ENCODE measurements around the gene MLKL. TPM values are rescaled to one million over a fixed set of nuclear protein-coding genes. Genes with fewer than 3 reads are reported as not detected.

Gene MLKL
- total and polyA plus RNA-seq, 2 of the 13 experiments (the other 11 are each of a cell fraction or from before 2014, with no cell fraction given), result 6.4 to 10.7 TPM

DNA sequence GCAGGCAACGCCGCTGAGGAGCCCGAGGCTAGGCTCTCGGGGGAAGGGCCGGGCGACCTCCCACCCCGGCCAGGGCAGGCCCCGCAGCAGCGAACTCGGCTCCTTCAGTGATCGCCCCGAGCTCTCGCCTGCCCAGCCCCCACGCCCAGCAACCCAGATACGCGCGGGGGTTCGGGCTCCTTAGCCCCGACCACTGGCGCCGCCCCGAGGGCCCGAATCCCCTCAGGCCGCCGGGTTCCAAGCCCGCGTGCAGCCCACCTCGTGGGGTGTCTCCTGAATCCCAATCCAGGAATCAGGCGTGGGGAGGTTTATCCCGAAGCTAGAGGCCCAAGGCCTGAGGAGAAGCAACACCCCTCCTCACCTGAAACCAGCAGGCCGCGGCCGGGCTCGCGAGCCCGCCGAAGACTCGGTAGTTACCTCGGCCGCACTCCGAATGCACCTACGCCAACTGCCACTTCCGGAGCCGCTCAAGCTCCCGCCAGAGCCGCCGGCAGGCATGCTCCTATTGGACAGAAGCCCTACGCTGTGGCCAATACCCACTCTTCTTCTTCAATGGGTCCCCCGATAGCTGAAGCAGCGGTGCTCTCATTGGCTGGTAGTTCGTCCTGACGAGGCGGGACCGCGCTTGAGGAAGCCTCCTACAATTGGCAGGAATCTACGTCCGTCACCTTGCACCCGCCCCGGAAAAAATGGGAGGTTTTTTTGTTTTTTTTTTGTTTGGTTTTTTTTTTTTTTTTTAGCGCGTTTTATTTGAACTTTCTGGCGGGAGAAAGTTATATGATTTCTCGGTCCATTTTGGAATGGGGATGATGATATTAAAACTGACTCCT lies 34.0 kb downstream of the MLKL start, which contains the start of gene RFWD3 (continued):
- TF ChIP-seq HNF4G (IDR thresholded peaks at IDR 0.05; ENCODE audit: borderline replicate concordance, low read depth, low read length), result no peak
- TF ChIP-seq HNF4G (CRISPR knock-in tag; IDR thresholded peaks at IDR 0.05; ENCODE audit: borderline replicate concordance, low read depth), result 0 out of 2 replicates have a peak, but pooled peaks have one; percentile 23
- no peak for TF ChIP-seq ZNF83 (CRISPR knock-in tag; IDR thresholded peaks at IDR 0.05; ENCODE audit: borderline replicate concordance)
- peak; percentile 67; the same call in 1 of the 2 replicates for TF ChIP-seq ZFP91 (CRISPR knock-in tag; IDR thresholded peaks at IDR 0.05; ENCODE audit: borderline replicate concordance)
- no peak for TF ChIP-seq MBD4 (IDR thresholded peaks at IDR 0.05; ENCODE audit: borderline replicate concordance, low read length)
- peak; percentile 50; the same call in 1 of the 2 replicates for TF ChIP-seq ZNF136 (CRISPR knock-in tag; IDR thresholded peaks at IDR 0.05; ENCODE audit: low read depth)
- peak; percentile 93 for TF ChIP-seq DMAP1 (CRISPR knock-in tag; IDR thresholded peaks at IDR 0.05)
- peak; percentile 73; the same call in 1 of the 2 replicates for TF ChIP-seq GFI1 (CRISPR knock-in tag; IDR thresholded peaks at IDR 0.05; ENCODE audit: borderline replicate concordance)
- TF ChIP-seq, protein P1, sequence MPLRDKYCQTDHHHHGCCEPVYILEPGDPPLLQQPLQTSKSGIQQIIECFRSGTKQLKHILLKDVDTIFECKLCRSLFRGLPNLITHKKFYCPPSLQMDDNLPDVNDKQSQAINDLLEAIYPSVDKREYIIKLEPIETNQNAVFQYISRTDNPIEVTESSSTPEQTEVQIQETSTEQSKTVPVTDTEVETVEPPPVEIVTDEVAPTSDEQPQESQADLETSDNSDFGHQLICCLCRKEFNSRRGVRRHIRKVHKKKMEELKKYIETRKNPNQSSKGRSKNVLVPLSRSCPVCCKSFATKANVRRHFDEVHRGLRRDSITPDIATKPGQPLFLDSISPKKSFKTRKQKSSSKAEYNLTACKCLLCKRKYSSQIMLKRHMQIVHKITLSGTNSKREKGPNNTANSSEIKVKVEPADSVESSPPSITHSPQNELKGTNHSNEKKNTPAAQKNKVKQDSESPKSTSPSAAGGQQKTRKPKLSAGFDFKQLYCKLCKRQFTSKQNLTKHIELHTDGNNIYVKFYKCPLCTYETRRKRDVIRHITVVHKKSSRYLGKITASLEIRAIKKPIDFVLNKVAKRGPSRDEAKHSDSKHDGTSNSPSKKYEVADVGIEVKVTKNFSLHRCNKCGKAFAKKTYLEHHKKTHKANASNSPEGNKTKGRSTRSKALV (CRISPR knock-in tag; IDR thresholded peaks at IDR 0.05), result peak; percentile 67; the same call in 1 of the 2 replicates
- no peak for TF ChIP-seq FOXA1 (IDR thresholded peaks at IDR 0.05)
- TF ChIP-seq FOXA1 (CRISPR knock-in tag; IDR thresholded peaks at IDR 0.05), result no peak
- TF ChIP-seq, protein P2, sequence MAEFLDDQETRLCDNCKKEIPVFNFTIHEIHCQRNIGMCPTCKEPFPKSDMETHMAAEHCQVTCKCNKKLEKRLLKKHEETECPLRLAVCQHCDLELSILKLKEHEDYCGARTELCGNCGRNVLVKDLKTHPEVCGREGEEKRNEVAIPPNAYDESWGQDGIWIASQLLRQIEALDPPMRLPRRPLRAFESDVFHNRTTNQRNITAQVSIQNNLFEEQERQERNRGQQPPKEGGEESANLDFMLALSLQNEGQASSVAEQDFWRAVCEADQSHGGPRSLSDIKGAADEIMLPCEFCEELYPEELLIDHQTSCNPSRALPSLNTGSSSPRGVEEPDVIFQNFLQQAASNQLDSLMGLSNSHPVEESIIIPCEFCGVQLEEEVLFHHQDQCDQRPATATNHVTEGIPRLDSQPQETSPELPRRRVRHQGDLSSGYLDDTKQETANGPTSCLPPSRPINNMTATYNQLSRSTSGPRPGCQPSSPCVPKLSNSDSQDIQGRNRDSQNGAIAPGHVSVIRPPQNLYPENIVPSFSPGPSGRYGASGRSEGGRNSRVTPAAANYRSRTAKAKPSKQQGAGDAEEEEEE (CRISPR knock-in tag; IDR thresholded peaks at IDR 0.05; ENCODE audit: borderline replicate concordance), result no peak
- TF ChIP-seq HMG20B (CRISPR knock-in tag; conservative IDR thresholded peaks at IDR 0.05), result no peak
- TF ChIP-seq ZNF253 (CRISPR knock-in tag; IDR thresholded peaks at IDR 0.05; ENCODE audit: borderline replicate concordance), result peak; percentile 75; the same call in 1 of the 2 replicates
- TF ChIP-seq ZMAT5 (CRISPR knock-in tag; IDR thresholded peaks at IDR 0.05; ENCODE audit: borderline replicate concordance, low read depth), result no peak
- TF ChIP-seq SP1 (IDR thresholded peaks at IDR 0.05), result no peak
- peak; percentile 47 for TF ChIP-seq SP1 (CRISPR knock-in tag; IDR thresholded peaks at IDR 0.05)
- TF ChIP-seq NFE2L2 (IDR thresholded peaks at IDR 0.05; ENCODE audit: low read length), result no peak
- 0 out of 2 replicates have a peak, but pooled peaks have one; percentile 36 for TF ChIP-seq ZBTB2 (CRISPR knock-in tag; IDR thresholded peaks at IDR 0.05; ENCODE audit: low read depth)

All from HepG2 (cell line).